Activated CD8-positive, alpha-beta memory T cell treated with anti-CD3 and anti-CD28 coated beads for 24 hours (primary cell): ENCODE measurements around the gene MCC.

Experiments used
- DNase-seq: peaks from one replicate; pipeline ENCODE4 v3.0.0-alpha.2; 2020

MCC gene

DNA sequence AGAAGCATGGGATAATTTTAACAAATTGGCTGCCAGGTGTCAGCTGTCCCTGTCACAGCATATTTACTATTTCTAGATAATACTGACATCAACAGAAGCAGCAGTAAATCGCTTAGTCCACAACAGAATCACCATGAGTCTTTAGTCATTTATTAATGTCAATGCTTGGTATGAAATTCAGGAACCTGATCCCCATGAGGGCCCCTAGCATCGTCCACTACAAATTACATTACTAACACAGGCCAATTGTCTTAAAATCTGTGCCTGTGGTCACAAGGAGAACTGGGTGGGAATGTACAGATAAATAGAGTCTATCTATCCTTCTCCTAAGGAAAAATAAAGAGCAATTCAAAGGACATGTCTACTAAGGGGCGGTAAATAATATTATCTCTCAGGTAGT is 129.6 kb downstream of the MCC start:
- DNase-seq: no peak

DNA sequence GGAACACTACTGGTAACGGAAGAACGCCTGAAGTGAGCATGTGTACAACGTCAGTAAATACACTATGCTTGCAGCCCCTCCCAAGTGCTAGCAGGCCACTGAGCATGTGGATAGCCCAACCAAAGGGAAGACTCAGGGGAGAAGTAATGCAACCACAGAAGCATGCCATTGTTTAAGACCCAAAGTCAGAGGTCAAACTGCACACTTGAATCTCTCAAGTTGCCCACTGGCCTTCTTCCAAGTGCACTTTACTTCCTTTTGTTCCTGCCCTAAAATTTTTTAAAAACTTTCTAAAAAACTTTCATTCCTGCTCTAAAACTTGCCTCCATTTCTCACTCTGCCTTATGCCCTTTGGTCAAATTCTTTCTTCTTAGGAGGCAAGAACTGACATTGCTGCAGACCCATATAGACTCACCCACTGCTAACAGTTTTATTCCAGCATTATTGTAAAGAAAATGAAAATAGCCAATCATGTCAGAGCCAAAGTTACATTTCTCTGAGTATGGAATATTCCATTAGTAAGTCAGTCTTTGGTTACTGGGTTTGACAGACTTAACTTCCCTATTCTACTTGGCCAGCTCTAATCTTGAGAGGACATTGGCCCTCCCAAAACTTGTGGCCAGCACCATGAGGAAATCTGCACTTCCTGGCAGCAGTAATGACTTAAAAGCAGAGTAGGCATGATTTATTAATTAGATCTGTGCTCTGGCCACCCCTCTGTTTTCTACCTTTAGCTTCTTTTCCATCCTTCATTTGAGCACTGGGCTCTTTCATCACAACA is 130.4 kb downstream of the MCC start:
- no peak for DNase-seq

DNA sequence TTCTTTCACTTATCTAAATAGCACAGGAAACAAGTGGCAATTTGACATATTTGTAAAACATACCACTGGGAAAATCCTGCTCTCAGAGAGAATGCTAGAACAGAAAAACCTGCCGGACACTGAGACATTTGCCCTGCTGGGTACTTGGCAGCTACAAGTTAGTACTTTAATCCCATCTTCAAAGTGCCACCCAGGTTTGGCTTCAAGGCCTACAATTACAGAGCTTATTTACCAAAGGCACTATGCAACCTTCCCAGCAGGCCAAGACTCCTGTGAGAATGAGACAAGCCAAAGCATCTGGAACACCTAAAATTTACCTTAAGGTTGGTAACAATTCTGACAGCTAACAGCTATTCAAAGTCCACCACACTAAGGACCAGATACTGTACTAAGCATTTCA is 131.8 kb downstream of the MCC start:
- no peak for DNase-seq

DNA sequence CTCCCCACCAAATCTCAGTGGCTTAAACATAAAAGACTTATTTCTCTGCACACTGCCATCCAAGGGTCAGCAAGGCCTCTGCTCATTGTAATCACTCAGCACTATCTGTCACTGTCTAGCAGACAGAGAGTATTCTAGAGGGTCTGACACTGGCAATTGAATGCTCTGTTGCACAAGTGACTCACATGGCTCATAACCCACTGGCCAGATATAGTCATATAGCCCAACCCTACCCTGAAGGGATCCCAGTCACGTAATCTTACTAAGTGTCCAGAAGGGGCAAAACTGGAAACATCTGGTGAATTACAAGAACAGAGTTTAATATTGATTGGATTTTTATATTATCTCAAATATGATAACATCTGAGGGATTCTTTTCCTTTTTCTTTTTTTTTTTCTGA is 134.2 kb downstream of the MCC start:
- no peak for DNase-seq

DNA sequence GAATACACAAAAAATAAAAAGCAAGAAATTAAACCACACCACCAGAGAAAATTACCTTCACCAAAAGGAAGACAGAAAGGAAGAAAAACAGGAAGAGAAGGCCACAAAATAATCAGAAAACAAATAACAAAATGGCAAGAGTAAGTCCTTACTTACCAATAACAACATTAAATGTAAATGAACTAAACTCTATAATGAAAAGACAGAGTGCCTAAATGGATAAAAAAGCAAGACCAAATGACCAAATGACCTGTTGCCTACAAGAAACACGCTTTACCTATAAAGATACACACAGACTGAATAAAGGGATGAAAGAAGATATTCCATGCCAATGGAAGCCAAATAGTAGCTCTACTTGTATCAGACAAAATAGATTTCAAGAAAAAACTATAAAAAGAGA is 140.7 kb downstream of the MCC start:
- no peak for DNase-seq

DNA sequence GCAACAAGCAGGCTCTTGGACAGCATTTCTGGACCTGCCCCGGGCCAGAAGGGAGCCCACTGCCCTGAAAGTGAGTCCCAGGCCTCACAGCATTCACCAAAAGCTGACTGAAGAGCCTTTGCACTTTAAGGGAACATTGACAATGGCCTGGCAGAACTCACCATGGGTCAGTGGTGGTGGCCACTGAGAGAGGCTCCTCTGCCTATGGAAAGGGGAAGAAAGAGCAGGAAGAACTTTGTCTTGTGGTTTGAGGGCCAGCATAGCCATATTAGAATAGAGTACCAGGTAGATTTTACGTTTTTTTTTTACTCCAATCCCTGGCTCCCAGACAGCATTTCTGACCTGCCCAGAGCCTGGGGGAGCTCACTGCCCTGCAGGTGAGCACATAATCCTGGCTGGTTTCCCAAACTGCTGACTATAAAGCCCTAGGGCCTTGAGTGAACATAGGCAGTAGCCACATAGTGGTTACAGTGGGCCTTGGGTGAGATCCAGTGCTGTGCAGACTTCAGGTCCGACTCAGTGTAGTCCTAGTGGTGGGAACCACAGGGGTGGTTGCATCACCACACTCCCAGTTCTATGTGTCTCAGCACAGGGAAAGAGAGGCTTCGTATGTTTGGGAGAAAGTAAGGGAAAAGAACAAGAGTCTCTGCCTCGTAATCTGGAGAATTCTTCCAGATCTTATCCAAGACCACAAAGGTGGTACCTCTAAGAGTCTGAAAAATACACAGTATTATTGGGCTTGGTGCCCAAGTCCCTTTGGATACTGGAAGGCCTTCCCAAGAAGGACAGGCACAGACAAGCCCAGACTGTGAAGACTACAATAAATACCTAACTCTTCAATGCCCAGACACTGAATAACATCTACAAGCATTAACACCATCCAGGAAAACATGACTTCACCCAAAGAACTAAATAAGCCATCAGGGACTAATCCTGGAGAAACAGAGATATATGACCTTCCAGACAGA is 143.0 kb downstream of the MCC start:
- no peak for DNase-seq

DNA sequence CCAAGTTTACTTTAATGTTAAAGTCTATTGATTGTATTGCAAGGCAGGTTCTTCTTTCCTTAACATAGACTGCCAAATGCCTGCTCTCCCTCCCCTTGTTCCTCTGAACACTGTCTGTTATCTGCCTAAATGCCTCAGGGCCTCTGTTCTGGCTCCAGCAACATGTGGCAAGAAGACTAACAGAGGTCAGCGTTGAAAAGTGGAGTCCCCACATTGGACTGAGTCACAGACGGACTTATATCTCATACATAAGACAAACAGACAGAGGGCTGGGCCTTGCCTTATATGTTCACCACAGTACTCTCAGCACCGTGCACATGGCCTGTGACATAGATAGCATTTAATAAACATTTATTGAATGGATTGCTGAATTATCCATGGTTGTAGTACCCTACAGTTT is 144.9 kb downstream of the MCC start:
- no peak for DNase-seq

DNA sequence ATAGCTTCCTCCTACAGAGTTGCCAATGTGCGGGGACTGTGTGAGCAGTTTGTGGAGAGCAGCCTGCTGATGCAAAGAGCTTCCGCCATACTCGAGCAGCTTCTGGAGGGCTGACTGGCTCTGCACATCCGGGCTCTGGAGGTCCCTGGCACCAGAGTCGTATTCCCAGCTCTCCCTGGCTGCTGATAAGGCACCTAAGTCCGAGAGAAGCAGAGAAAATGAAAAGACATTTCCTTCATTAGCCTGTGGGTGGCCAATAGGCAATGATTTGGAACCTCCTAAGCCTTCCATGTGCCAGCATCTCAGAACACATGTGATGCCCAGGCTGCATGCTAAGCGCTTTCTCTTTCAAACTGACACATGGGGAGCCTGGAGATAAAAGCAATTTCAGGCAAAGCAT is 147.7 kb downstream of the MCC start:
- no peak for DNase-seq

DNA sequence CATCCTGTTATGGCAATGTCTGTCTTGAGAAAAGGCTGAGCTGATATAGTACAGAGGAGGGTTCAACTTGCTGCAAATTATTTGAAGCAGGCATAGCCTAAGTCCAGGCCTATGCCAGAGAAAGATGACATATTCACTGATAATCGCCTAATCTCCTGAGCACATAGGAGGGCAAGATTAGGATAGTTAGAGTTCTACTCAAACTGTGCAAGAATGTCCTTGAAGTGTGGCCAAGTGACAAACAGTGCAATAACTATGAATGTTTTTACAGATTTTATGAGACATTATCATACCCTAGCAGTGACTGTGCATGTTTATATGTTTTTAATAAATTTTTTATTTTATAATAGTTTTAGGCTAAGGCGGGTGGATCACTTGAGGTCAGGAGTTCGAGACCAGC is 149.6 kb downstream of the MCC start:
- no peak for DNase-seq

DNA sequence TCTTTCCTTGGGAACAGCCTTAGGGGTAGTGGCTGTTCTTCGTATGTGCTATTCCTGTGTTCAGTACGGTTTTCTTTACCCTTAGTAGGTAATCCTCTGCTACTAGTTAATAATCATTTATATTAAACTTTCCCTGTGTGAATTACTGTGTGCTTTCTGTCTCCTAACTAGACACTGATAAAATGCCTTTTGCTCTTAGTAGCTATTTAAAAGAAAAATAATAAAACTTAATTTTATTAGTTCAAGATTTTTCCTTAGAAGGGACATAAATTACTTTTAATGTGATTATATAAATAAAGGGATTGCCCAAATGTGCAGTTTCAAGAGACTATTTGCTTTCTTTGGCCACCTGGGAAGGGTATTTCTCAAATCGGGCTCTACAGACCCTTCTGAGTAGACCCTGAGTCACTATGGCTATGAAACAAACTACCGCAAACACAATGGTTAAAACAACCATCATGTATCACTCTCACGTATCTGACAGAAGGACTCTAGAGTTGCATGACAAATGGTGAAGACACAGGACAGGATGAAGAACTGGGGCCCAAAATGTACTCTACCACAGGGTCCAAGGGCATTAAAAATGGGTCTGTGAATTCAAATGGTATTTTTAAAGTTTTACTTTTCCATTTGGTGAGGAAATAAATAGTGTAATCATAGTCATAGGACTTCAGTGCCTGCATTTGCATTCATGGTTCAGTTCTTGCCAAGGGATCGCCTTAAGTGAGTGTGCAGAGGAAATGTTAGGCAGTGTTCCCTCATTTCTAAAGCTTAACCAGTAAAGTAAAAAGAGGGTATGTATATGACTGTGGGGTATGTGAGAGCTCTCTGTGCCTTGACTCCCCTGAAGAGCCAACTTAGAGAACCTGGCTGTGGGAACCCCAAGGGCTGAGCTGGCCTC is 150.5 kb downstream of the MCC start:
- no peak for DNase-seq

DNA sequence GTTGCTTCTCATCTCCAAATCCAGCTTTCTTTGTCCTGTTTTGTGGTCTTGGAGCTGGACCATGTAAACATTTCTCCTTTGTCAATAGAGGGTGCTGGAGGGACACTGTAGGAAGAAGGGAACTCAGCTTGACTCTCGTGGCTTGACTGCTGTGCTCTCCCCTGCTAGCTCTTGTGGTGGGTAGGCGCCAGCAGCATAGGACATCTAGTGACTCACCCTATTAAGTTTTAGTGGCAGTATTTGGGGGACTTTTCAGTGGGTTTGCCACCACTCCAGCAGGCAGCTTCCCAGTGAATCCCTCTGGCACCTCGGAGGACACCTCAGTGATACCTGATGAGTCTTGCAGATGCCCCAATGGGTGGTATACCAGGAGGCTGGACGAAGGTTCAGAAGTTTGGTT is 151.3 kb downstream of the MCC start:
- no peak for DNase-seq

DNA sequence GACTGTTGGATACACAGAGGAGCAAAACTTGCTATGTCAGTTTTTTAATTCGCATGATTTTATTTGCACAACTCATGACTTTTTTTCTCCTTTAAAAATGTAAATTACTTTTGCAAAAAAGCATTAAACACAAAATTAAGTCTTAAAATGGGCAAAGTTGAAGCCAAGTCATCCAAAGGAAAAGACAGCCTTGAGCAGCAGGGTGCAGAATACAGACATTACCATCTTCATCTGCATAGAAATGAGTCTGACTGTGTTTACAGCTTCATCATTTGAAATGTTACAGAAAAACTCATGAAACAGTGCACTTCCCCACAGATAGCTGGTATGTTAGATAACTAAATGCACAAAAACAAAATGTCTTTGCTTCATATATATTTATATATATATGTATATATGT is 154.8 kb downstream of the MCC start:
- DNase-seq: no peak

DNA sequence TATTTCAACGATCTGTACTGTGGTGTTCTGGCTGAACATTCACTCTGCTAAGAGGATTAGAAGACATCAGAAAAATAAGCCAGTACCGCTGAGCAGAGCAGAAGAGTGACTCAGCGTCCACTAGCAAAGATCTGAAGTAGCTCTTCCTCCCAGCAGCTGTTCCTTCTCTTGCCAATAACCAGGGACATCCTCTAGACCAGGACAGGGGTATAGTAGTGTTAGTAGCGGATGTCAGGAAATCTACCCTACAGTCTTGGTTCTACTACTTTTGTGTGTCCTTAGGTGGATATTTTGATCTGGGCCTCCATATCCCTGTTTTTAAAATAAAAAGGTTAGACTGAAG is 157.1 kb downstream of the MCC start:
- no peak for DNase-seq

DNA sequence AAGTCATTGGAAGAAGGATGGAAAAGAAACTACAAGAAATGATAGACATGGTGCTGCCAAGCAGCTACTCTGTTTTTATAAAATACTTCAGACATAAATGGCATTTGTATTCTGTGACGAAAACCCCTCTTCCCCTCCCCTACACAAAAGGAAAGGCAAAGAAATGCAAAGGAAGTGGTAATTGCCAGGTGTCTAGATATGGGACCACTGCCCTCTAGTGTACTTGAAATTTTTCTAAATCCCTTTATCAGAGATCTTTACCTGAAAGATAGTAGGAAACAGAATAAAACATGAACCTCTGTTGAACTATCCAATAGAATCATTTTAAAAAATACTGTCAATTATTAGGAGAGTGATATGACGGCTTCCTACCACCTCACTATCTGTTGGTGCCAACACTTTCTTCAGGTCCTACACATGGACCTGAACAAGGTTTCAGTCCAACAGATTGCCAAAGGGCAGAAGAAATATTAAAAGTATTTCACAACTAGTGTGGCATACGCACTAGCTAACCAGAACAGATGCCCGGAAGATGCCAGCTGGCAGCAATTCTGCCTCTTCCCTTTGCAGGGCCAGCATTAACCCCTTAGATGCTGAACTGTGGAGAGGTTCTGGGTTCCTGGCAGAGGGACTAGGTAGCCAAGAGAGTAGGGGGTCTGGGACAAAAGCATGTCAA is 157.6 kb downstream of the MCC start:
- DNase-seq: no peak

DNA sequence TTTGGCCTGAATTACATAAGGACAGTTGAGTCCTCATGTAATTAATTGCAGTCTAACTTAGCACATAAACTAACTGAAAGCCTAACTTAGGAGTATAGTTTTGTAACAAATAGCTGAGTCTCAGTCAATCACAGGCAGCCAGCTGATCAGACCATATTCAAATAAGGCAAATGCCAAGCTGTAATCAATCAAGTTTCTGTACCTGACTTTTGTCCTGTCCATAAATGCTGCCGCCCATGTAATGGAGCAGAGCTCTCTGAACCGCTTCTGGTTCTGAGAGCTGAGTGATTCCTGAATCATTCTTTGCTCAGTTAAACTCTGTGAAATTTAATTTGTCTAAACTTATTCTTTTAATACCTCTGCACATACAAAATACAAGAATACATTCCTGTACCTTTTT is 158.3 kb downstream of the MCC start:
- no peak for DNase-seq

DNA sequence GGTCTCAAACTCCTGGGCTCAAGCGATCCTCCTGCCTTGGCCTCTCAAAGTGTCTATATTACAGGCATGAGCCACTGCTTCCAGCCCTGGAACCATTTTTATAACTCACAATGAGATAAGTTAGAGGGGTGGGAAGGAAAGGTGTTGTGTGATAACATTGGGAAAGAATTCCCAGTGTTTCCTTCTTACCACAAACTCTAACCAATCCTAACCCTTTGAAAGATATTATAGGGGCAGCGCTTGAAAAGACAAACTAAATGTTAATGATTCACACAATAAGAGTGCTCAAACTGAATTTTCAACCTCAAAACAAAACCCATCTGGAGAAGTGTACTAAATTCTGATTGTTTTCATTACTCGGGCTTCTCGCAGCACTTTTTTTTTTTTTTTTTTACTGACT is 163.2 kb downstream of the MCC start:
- DNase-seq: no peak

DNA sequence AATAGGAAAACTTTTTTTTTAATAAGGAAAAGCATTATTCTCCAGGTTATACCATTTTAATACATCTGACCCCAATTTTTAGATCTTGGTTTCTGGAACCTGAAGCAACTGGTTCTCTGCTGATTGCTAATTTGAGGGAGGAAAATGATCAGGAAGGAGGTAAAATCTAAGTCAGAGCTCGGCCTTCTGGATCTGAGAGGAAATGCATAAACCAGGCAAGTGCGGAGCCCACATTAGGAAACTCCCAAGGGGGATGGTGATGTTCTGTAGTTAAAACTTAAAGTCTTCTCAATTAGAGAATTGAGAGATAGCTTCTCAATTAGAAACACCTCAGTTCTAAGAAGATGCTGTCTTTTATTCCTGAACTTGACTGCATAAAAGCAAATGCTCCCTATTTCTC is 167.0 kb downstream of the MCC start:
- DNase-seq: no peak

DNA sequence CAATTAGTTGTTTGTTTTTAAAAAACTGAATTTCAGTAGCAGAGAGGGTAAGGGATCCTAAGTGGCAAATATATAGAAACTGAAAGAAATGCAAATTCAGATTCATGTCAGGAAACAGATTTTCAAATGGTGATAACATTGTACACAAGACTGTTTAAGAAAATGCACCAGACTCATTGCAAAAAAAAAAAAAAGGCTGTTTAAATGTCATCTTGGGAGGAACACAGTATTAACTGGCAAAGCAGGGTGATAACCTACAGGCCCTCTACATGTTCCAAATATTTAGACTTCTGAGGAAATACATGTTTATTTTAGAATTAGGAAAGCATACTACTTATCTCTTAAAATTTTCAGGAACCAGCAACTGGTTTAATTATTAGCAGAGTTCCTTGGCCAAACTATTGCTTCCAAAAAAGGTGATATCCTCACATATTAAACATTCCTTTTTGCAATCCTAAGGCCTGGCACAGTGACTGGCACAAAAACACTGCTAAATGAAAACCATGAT is 167.9 kb downstream of the MCC start:
- no peak for DNase-seq

DNA sequence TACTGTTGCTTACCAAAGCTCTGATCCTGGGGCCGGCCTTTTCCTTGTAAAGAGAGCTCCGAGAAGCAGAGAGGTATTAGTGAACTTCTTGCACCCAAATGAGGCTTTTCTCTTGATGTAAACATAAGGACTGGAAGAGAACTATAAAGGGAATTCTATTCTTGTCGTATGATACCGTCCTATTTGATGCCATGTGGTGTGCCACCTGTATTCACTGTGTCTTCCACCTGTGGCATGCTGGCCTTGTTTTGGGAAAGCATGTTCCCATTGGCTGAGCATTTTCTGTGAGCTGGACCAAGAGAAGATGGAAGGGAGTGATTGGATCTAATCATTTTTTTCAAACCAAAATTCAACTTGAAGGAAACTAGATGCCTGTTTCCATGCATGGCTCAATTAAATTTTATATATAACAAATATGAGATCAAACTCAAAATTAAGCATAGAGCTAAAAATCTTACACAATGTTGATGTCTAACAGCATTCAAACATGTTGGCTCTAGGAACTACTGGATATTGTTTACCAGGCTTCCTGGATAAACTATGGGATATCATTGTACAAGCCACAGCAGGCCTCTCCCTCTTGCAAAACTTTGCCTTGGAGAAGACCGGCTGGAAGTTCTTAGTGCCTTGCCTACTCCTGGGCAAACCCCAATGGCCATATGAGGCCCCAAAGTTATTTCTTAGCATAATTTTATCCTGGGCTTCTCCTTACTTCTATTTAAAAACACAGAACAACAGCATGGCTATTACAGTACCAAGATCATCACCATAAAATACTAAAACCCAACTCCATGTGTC is 168.8 kb downstream of the MCC start:
- DNase-seq: no peak

DNA sequence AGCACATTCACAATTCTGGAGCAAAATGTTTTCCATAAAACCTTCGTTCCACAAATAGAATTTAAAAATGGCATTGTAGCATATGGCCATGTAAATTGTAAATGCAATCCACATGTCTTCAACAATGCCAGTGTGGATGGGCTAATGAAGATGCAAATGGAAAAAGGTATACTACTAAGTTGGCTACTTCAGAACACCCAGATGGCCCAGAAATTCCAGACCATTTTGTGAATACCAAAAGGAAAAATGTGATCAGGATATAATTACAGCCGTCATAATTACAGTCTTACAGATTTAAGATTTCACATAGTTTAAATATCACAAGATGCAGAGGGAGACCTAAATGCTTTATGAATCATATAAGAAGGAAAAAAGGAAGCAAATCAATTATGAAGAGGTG is 170.6 kb downstream of the MCC start:
- DNase-seq: no peak

DNA sequence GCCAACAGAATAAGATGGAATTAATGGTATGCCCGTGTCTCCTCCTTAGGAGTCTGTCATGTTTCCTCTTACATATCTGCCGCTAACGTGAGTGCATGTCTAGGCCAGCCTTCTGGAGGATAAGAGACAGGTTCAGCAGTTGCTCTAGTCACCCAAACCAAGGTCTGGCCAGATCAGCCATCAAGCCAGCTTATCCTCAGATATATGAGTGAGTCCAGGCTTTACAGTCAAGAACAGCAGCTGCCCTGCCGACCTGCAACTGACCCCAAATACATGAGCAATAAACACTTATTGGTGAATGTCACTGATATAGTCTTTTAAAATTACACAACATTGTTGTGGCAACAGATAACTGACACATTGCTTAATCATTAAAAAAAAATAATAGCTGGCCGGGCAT is 177.0 kb downstream of the MCC start:
- DNase-seq: no peak

DNA sequence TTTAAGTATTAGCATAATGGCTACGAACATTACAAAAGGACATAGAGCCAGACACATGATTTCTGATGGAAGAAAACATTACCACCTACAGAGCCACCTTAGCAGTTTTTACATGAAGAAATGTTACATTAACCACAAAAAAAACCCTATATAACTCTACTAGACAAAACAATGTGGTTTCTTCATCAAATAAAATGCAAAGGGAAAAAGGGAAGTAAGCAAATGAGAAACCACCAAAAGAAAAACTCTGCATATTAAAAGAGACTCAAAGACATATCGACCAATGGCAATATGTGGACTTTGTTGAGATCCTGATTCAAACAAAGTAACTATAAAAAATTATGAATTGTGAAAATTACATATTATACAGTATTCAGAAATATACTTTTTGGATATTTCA is 186.1 kb downstream of the MCC start:
- no peak for DNase-seq
